ENCODE results near the gene GDPD4. TPM values are rescaled to one million over a fixed set of nuclear protein-coding genes. Genes with fewer than 3 reads are reported as not detected.
A peak's percentile ranks its signal among the peaks of the same experiment; 100 is the strongest.

The GDPD4 gene
- total RNA-seq, 1 donor from 2014 or later = not detected

DNA sequence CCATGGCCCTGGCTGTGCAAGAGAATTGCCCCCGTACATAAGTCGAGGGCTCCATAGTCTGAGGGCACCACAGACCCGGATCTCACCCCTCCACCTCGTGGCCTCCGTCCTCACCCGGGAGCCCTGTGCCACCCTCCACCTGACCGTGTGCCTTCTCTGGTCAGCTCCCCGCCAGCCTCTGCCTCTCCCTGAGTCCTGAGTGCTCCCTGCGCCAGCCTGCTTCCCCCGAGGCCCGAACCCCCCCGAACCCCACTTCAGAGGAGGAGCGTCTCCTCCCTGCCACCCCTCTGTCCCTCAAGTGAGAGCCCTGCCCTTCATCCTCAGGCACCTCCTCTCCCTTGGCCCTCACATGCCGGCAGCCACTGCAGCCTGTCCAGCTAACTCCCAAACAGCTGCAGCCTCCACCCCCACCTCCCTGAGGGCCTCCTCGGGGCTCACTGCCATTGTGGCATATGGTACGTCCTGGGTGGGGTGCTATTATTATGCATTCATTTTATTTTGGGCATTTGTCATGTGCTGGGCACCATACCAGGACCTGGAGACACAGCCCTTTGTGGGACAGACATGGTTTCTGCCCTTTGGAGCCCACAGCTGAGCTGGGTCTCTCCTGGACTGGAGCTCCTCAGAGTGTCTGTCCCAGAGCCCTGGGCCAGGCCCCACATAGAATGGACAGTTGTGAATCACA lies 106.3 kb downstream of the GDPD4 start:
- Mint-ChIP-seq H3K4me1 (ENCODE audit: unreplicated experiment) (no peaks in the 10 kb centered on the region), H3K4me3 (ENCODE audit: unreplicated experiment) (no peak overlapping the region), H3K27ac (ENCODE audit: unreplicated experiment) (no peak overlapping the region), H3K9me3 (ENCODE audit: unreplicated experiment) (no peaks in the 10 kb centered on the region), H3K27me3 (ENCODE audit: unreplicated experiment) (peaks cover 2% of the 10 kb centered on the region), H3K36me3 (ENCODE audit: unreplicated experiment) (no peaks in the 10 kb centered on the region)
- TF ChIP-seq, protein P1, sequence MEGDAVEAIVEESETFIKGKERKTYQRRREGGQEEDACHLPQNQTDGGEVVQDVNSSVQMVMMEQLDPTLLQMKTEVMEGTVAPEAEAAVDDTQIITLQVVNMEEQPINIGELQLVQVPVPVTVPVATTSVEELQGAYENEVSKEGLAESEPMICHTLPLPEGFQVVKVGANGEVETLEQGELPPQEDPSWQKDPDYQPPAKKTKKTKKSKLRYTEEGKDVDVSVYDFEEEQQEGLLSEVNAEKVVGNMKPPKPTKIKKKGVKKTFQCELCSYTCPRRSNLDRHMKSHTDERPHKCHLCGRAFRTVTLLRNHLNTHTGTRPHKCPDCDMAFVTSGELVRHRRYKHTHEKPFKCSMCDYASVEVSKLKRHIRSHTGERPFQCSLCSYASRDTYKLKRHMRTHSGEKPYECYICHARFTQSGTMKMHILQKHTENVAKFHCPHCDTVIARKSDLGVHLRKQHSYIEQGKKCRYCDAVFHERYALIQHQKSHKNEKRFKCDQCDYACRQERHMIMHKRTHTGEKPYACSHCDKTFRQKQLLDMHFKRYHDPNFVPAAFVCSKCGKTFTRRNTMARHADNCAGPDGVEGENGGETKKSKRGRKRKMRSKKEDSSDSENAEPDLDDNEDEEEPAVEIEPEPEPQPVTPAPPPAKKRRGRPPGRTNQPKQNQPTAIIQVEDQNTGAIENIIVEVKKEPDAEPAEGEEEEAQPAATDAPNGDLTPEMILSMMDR (IDR thresholded peaks at IDR 0.05) = no peak
- DNase-seq (ENCODE audit: extremely low spot score, unreplicated experiment) = no peak

DNA sequence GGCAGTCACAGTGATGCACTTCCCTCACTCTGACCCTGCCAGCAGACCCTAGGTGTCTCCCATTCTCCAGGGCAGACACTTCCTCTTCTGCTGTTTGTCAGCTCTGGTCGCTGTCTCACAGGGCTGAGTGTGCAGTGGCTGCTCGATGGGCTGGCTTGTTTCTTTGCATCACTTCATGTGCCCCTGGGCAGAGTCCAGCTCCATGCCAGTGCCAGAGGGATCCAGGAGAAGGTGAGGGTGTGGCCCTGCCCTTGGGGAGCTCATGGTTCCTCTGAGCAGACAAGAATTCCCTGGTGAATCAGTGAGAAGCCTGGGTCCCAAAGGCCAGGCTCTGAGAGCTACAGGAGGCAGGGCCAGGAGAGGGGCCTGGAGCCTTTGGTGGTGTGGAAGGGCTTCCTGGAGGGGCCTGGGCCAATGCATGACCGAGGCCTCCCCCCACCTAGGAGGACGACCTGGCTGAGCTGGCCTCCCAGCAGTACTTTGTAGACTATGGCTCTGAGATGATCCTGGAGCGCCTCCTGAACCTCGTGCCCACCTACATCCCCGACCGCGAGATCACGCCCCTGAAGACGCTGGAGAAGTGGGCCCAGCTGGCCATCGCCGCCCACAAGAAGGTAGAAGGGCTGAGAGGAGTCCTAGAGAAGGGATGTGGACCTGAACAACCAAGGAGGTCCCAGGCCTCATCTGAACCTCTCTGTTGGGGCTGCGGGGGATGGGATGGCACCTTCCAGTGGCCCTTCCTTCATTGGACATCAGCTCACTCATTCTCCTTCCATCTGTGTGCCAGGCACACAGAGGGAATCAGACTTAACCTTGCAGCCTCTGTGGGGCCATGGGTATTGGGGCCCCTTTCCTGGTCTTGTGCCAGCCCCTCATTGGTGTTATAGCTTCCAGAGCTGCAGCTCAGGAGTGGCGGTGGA lies 107.3 kb downstream of the GDPD4 start:
- peaks cover 2% of the 10 kb centered on the region for H3K27me3 Mint-ChIP-seq (ENCODE audit: unreplicated experiment)
- H3K4me3 Mint-ChIP-seq (ENCODE audit: unreplicated experiment) = no peak overlapping the region
- H3K27ac Mint-ChIP-seq (ENCODE audit: unreplicated experiment) = no peak overlapping the region
- H3K9me3 Mint-ChIP-seq (ENCODE audit: unreplicated experiment) = no peaks in the 10 kb centered on the region
- TF ChIP-seq, protein P1 (IDR thresholded peaks at IDR 0.05) = no peak
- no peaks in the 10 kb centered on the region for H3K4me1 Mint-ChIP-seq (ENCODE audit: unreplicated experiment)
- no peak for DNase-seq (ENCODE audit: extremely low spot score, unreplicated experiment)
- H3K36me3 Mint-ChIP-seq (ENCODE audit: unreplicated experiment) = no peaks in the 10 kb centered on the region

DNA sequence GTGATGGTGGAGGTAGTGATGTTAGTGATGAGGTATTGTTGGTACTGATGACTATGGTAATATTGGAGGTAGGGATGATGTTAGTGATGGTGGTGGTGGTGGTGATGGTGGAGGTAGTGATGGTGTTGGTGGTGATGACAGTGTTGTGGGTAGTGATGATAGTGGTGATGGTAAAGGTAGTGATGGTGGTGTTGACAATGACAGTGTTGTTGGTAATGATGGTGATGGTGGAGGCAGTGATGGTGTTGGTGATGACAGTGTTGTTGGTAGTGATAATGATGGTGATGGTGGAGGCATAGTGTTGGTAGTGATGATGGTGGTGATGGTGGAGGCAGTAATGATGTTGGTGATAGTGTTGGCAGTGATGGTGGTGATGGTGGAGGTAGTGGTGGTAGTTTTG lies 108.3 kb downstream of the GDPD4 start:
- Mint-ChIP-seq H3K27ac (ENCODE audit: unreplicated experiment) (no peak overlapping the region), H3K36me3 (ENCODE audit: unreplicated experiment) (no peaks in the 10 kb centered on the region)

DNA sequence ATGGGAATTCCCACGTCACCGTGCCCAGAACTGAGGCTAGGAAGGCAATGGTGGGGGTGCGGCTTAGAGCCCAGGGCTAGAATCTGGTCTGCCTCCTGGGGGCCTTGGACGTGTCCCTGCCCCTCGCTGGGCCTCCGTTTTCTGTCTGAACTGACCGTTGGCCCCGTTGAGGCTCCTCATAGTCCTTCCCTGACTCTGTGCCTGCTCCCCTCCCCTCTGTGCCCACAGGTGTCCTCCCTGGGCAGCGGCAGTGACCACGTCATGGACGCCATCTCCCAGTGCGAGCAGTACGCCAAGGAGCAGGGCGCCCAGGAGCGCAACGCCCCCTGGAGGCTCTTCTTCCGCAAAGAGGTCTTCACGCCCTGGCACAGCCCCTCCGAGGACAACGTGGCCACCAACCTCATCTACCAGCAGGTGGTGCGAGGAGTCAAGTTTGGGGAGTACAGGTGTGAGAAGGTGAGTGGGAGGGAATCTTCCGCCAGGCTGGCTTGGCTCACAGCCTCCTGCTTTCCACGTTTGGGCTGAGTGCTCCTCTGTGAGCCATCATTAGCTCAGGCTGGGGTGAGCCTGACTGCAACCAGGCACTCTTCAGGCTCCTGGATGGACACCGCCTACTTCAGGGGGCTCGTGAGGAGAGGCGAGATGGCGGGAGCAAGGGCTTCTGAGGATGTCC lies 109.5 kb downstream of the GDPD4 start:
- TF ChIP-seq, protein P1 (IDR thresholded peaks at IDR 0.05) = peak; percentile 36
- no peaks in the 10 kb centered on the region for H3K9me3 Mint-ChIP-seq (ENCODE audit: unreplicated experiment)
- H3K4me3 Mint-ChIP-seq (ENCODE audit: unreplicated experiment) = no peak overlapping the region
- H3K27me3 Mint-ChIP-seq (ENCODE audit: unreplicated experiment) = peaks cover 2% of the 10 kb centered on the region
- H3K4me1 Mint-ChIP-seq (ENCODE audit: unreplicated experiment) = no peaks in the 10 kb centered on the region
- H3K27ac Mint-ChIP-seq (ENCODE audit: unreplicated experiment) = no peak overlapping the region
- DNase-seq (ENCODE audit: extremely low spot score, unreplicated experiment) = no peak
- H3K36me3 Mint-ChIP-seq (ENCODE audit: unreplicated experiment) = no peaks in the 10 kb centered on the region

More for the DNA sequence above, 108.3 kb downstream of the GDPD4 start:
- H3K4me1 Mint-ChIP-seq (ENCODE audit: unreplicated experiment) = no peaks in the 10 kb centered on the region
- peaks cover 2% of the 10 kb centered on the region for H3K27me3 Mint-ChIP-seq (ENCODE audit: unreplicated experiment)
- no peak for DNase-seq (ENCODE audit: extremely low spot score, unreplicated experiment)
- TF ChIP-seq, protein P1 (IDR thresholded peaks at IDR 0.05) = no peak
- H3K9me3 Mint-ChIP-seq (ENCODE audit: unreplicated experiment) = no peaks in the 10 kb centered on the region
- H3K4me3 Mint-ChIP-seq (ENCODE audit: unreplicated experiment) = no peak overlapping the region
